SK-N-MC (cell line): ENCODE measurements around the gene CBFB.

Experiments used
- DNase-seq: peaks from one replicate; pipeline ENCODE4 v3.0.0-alpha.2; 2011; ENCODE audit warnings: low read depth, low spot score
- H3K27ac ChIP-seq: fragments of 200-600 bp; sonication (generic); 2 replicates; pipeline ENCODE4 v1.5.1; 2016; ENCODE audit warnings: mixed run types
- H3K36me3 ChIP-seq: fragments of 200-600 bp; sonication (generic); 2 replicates; pipeline ENCODE4 v1.6.1; 2017; ENCODE audit warnings: antibody characterized with exemption, low read length, mixed read lengths; ENCODE audit not compliant: insufficient read depth
- H3K4me3 ChIP-seq: fragments of 200-600 bp; sonication (generic); 2 replicates; pipeline ENCODE4 v1.5.1; 2016
- H3K9ac ChIP-seq: fragments of 200-600 bp; sonication (generic); 2 replicates; pipeline ENCODE4 v1.8.0; 2017; ENCODE audit warnings: mixed run types, mixed read lengths; ENCODE audit not compliant: insufficient read length
- H3K9me3 ChIP-seq: fragments of 200-600 bp; sonication (generic); 2 replicates; pipeline ENCODE4 v1.6.1; 2017; ENCODE audit warnings: low read depth, mild to moderate bottlenecking, antibody characterized with exemption, low read length, moderate library complexity, mixed read lengths
- EZH2 ChIP-seq: fragments of 200-600 bp; sonication (generic); IDR thresholded peaks from one replicate; pipeline ENCODE4 v1.6.1; 2017; ENCODE audit warnings: antibody characterized with exemption
- FOXP2 ChIP-seq: optimal IDR thresholded peaks from 2 replicates; pipeline ENCODE3; 2011; ENCODE audit warnings: mild to moderate bottlenecking, moderate library complexity; ENCODE audit not compliant: insufficient read depth; ENCODE audit errors: extremely low read length, control extremely low read depth
- POLR2AphosphoS5 ChIP-seq: IDR thresholded peaks from 2 replicates; pipeline ENCODE4 v1.6.1; 2012; ENCODE audit warnings: mild to moderate bottlenecking, low read depth, low read length, borderline replicate concordance

The CBFB gene

GRCh38 chr16:67147437-67148140, 118.6 kb downstream of the CBFB start:
- no peak overlapping the region for H3K9ac ChIP-seq
- no peaks in the 10 kb centered on the region; the same call in 1 of the 2 replicates for H3K36me3 ChIP-seq
- H3K9me3 ChIP-seq = no peaks in the 10 kb centered on the region
- no peak for TF ChIP-seq POLR2AphosphoS5
- no peak for TF ChIP-seq EZH2
- no peak for TF ChIP-seq FOXP2
- DNase-seq = no peak
- H3K4me3 ChIP-seq = no peak overlapping the region
- no peak overlapping the region for H3K27ac ChIP-seq

- Histone ChIP-seq H3K9ac (no peak overlapping the region), H3K36me3 (no peaks in the 10 kb centered on the region; the same call in 1 of the 2 replicates), H3K4me3 (no peak overlapping the region), H3K27ac (no peak overlapping the region), H3K9me3 (no peaks in the 10 kb centered on the region)
- no peak for DNase-seq
- no peak for TF ChIP-seq POLR2AphosphoS5
- TF ChIP-seq FOXP2 = no peak
- no peak for TF ChIP-seq EZH2
Observed at GRCh38 chr16:67148221-67148620, 119.3 kb downstream of the CBFB start.

GRCh38 chr16:67148656-67149275, 119.8 kb downstream of the CBFB start:
- TF ChIP-seq EZH2 = no peak
- DNase-seq = no peak
- H3K36me3 ChIP-seq = no peaks in the 10 kb centered on the region; the same call in 1 of the 2 replicates
- H3K27ac ChIP-seq = no peak overlapping the region
- no peaks in the 10 kb centered on the region for H3K9me3 ChIP-seq
- no peak overlapping the region for H3K9ac ChIP-seq
- H3K4me3 ChIP-seq = no peak overlapping the region

- Histone ChIP-seq H3K9me3 (no peaks in the 10 kb centered on the region), H3K36me3 (no peaks in the 10 kb centered on the region; the same call in 1 of the 2 replicates), H3K27ac (no peak overlapping the region), H3K4me3 (no peak overlapping the region), H3K9ac (no peak overlapping the region)
- TF ChIP-seq EZH2 (no peak), POLR2AphosphoS5 (no peak), FOXP2 (no peak)
- DNase-seq = no peak
Observed at GRCh38 chr16:67149276-67150046, 120.5 kb downstream of the CBFB start.

GRCh38 chr16:67150047-67150832, 121.3 kb downstream of the CBFB start:
- Histone ChIP-seq H3K9ac (peak overlapping the region; percentile 24), H3K9me3 (no peaks in the 10 kb centered on the region), H3K4me3 (peak overlapping the region; percentile 79), H3K36me3 (no peaks in the 10 kb centered on the region; the same call in 1 of the 2 replicates), H3K27ac (peak overlapping the region; percentile 1; the same call in 1 of the 2 replicates)
- TF ChIP-seq EZH2 (no peak), POLR2AphosphoS5 (no peak), FOXP2 (no peak)
- no peak for DNase-seq
